ENCODE data around the gene BCLAF3. TPM values are rescaled to one million over a fixed set of nuclear protein-coding genes. Genes with fewer than 3 reads are reported as not detected.

The BCLAF3 gene
- total RNA-seq, 1 donor from 2014 or later = 9.1 TPM

- Mint-ChIP-seq H3K27me3 (no peaks in the 10 kb centered on the region), H3K36me3 (no peaks in the 10 kb centered on the region), H3K4me3 (no peak overlapping the region), H3K4me1 (ENCODE audit: unreplicated experiment) (no peaks in the 10 kb centered on the region), H3K9me3 (peaks cover 5% of the 10 kb centered on the region), H3K27ac (no peak overlapping the region)
- no peak for DNase-seq (ENCODE audit: extremely low spot score, unreplicated experiment)
- TF ChIP-seq CTCF (conservative IDR thresholded peaks at IDR 0.05) = no peak
Observed at GRCh38 chrX:20015422-20015821, 24.6 kb upstream of the BCLAF3 start.

GRCh38 chrX:20011608-20012007 lies 20.7 kb upstream of the BCLAF3 start:
- DNase-seq (ENCODE audit: extremely low spot score, unreplicated experiment) = no peak
- Mint-ChIP-seq H3K4me1 (ENCODE audit: unreplicated experiment) (no peaks in the 10 kb centered on the region), H3K4me3 (no peak overlapping the region), H3K27ac (no peak overlapping the region), H3K9me3 (peaks cover 5% of the 10 kb centered on the region), H3K36me3 (no peaks in the 10 kb centered on the region), H3K27me3 (no peaks in the 10 kb centered on the region)
- no peak for TF ChIP-seq CTCF (conservative IDR thresholded peaks at IDR 0.05)

- no peaks in the 10 kb centered on the region for H3K4me1 Mint-ChIP-seq (ENCODE audit: unreplicated experiment)
- no peaks in the 10 kb centered on the region for H3K9me3 Mint-ChIP-seq
- H3K36me3 Mint-ChIP-seq = no peaks in the 10 kb centered on the region
- H3K27me3 Mint-ChIP-seq = no peaks in the 10 kb centered on the region
- no peak for TF ChIP-seq CTCF (conservative IDR thresholded peaks at IDR 0.05)
- no peak overlapping the region for H3K27ac Mint-ChIP-seq
- DNase-seq (ENCODE audit: extremely low spot score, unreplicated experiment) = no peak
- H3K4me3 Mint-ChIP-seq = no peak overlapping the region
Observed at GRCh38 chrX:20007962-20008622, 17.2 kb upstream of the BCLAF3 start.

GRCh38 chrX:20005883-20006282 lies 15.0 kb upstream of the BCLAF3 start:
- TF ChIP-seq CTCF (conservative IDR thresholded peaks at IDR 0.05) = no peak
- Mint-ChIP-seq H3K9me3 (no peaks in the 10 kb centered on the region), H3K4me3 (no peak overlapping the region), H3K4me1 (ENCODE audit: unreplicated experiment) (no peaks in the 10 kb centered on the region), H3K27me3 (no peaks in the 10 kb centered on the region), H3K27ac (no peak overlapping the region), H3K36me3 (no peaks in the 10 kb centered on the region)
- no peak for DNase-seq (ENCODE audit: extremely low spot score, unreplicated experiment)

GRCh38 chrX:20001588-20001987 lies 10.7 kb upstream of the BCLAF3 start:
- TF ChIP-seq CTCF (conservative IDR thresholded peaks at IDR 0.05) = no peak
- H3K36me3 Mint-ChIP-seq = no peaks in the 10 kb centered on the region
- no peak for DNase-seq (ENCODE audit: extremely low spot score, unreplicated experiment)
- H3K27me3 Mint-ChIP-seq = no peaks in the 10 kb centered on the region
- no peaks in the 10 kb centered on the region for H3K4me1 Mint-ChIP-seq (ENCODE audit: unreplicated experiment)
- H3K9me3 Mint-ChIP-seq = no peaks in the 10 kb centered on the region
- H3K4me3 Mint-ChIP-seq = no peak overlapping the region
- no peak overlapping the region for H3K27ac Mint-ChIP-seq

GRCh38 chrX:19991350-19991718 lies 473 bp upstream of the BCLAF3 start:
- TF ChIP-seq CTCF (conservative IDR thresholded peaks at IDR 0.05) = peak; percentile 4
- H3K27me3 Mint-ChIP-seq = no peaks in the 10 kb centered on the region
- peak overlapping the region; percentile 67 for H3K27ac Mint-ChIP-seq
- peaks cover 4% of the 10 kb centered on the region for H3K36me3 Mint-ChIP-seq
- H3K9me3 Mint-ChIP-seq = peaks cover 5% of the 10 kb centered on the region
- no peaks in the 10 kb centered on the region for H3K4me1 Mint-ChIP-seq (ENCODE audit: unreplicated experiment)
- H3K4me3 Mint-ChIP-seq = peak overlapping the region; percentile 90
- no peak for DNase-seq (ENCODE audit: extremely low spot score, unreplicated experiment)
